GM18867 (cell line): ENCODE results near the gene NF2.

Experiments used
- ATAC-seq: cut with Tn5 transposase; IDR thresholded peaks from one replicate; pipeline ENCODE4 v1.9.1; 2021; ENCODE audit warnings: mild to moderate bottlenecking, moderate library complexity; ENCODE audit not compliant: unreplicated experiment

The NF2 gene

GRCh38 chr22:29718949-29719898, 115.8 kb downstream of the NF2 start:
- no peak for ATAC-seq

- no peak for ATAC-seq
Measured at GRCh38 chr22:29719899-29720645, 116.6 kb downstream of the NF2 start, which contains the start of gene CABP7. Gene CABP7 (plus strand): TSS chr22:29720003. CDS start chr22:29720425, 422 bp downstream.

- no peak for ATAC-seq
Measured at GRCh38 chr22:29720811-29721323, 117.4 kb downstream of the NF2 start.

- no peak for ATAC-seq
Measured at GRCh38 chr22:29722151-29722550, 118.7 kb downstream of the NF2 start.

GRCh38 chr22:29722587-29722986, 119.2 kb downstream of the NF2 start:
- no peak for ATAC-seq

GRCh38 chr22:29723766-29724165, 120.3 kb downstream of the NF2 start:
- no peak for ATAC-seq

GRCh38 chr22:29724843-29725242, 121.4 kb downstream of the NF2 start:
- ATAC-seq = no peak

- ATAC-seq = no peak
Measured at GRCh38 chr22:29726106-29726505, 122.7 kb downstream of the NF2 start.

- no peak for ATAC-seq
Measured at GRCh38 chr22:29726512-29727130, 123.2 kb downstream of the NF2 start.

GRCh38 chr22:29727131-29727523, 123.7 kb downstream of the NF2 start:
- ATAC-seq = no peak

- no peak for ATAC-seq
Measured at GRCh38 chr22:29729161-29729560, 125.7 kb downstream of the NF2 start.

GRCh38 chr22:29731058-29731850, 127.8 kb downstream of the NF2 start:
- no peak for ATAC-seq

GRCh38 chr22:29732883-29733282, 129.4 kb downstream of the NF2 start:
- ATAC-seq = no peak

- ATAC-seq = no peak
Measured at GRCh38 chr22:29733362-29734201, 130.1 kb downstream of the NF2 start.

GRCh38 chr22:29734406-29734805, 131.0 kb downstream of the NF2 start:
- ATAC-seq = no peak

GRCh38 chr22:29734838-29735237, 131.4 kb downstream of the NF2 start:
- ATAC-seq = no peak

- ATAC-seq = no peak
Measured at GRCh38 chr22:29735416-29735815, 132.0 kb downstream of the NF2 start.

GRCh38 chr22:29737251-29738117, 134.1 kb downstream of the NF2 start:
- ATAC-seq = no peak
